ENCODE measurements around the gene DAPK3.

The DAPK3 gene

GRCh38 chr19:3910105-3910504, 60.8 kb downstream of the DAPK3 start:
- H3K36me3 Mint-ChIP-seq (ENCODE audit: low read depth): no peaks in the 10 kb centered on the region
- H3K4me1 Mint-ChIP-seq (ENCODE audit: low read depth): no peaks in the 10 kb centered on the region
- no peak for DNase-seq (ENCODE audit: low spot score)
- peaks cover 3% of the 10 kb centered on the region for H3K9me3 Mint-ChIP-seq
- H3K27ac Mint-ChIP-seq: no peak overlapping the region
- H3K27me3 Mint-ChIP-seq (ENCODE audit: low read depth): no peaks in the 10 kb centered on the region
- no peak overlapping the region for H3K4me3 Mint-ChIP-seq
